ENCODE results near the gene KIAA0232. TPM values are rescaled to one million over a fixed set of nuclear protein-coding genes. Genes with fewer than 3 reads are reported as not detected.

KIAA0232 gene
- polyA plus RNA-seq, 4 donors: 6.7 to 21.5 (median 8.6) TPM

DNA sequence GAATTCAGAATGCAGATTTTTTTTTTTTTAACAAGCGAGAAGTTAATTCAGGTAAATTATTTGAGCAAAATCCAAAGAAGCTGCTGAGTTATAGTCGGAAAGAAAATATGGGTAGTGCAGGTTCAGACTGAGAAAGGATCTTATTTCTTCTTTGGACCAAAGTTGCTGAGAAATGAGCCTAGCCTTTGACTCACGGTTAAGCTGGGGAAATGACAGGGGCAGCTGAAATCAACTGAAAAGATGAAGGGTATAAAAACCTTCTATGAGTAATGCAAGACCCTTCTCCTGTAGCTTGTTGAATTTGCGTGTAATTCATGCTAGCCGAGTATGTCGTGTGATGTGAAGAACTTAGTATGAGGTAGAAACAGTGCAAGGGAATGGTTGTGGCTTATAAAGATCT is 63.0 kb downstream of the KIAA0232 start:
- Histone ChIP-seq H3K4me1 (ENCODE audit: control insufficient read depth in 3 of 3, insufficient read depth in 2 of 3, low read depth in 1 of 3, low read length in 2 of 3) (no peaks in the 10 kb centered on the region), H3K9me3 (ENCODE audit: control insufficient read depth in 2 of 2, insufficient read depth in 1 of 2, low read depth in 1 of 2, low read length in 1 of 2) (no peaks in the 10 kb centered on the region), H3K36me3 (ENCODE audit: control insufficient read depth in 3 of 3, insufficient read depth in 2 of 3, low read depth in 1 of 3, low read length in 3 of 3) (peaks cover 4 to 37% (median 16%) of the 10 kb centered on the region in 3 donors), H3K27me3 (ENCODE audit: control insufficient read depth in 3 of 3, insufficient read depth in 3 of 3, low read length in 3 of 3) (no peaks in the 10 kb centered on the region), H3K27ac (ENCODE audit: low read depth in 1 of 3, low read length in 2 of 3) (no peak overlapping the region), H3K4me3 (ENCODE audit: low read depth in 1 of 3, low read length in 3 of 3) (no peak overlapping the region)
- 96 to 98% (median 97%) methylated on average over 6 of the region's 6 CpGs for WGBS, 3 donors
- DNase-seq (no peak), FAIRE-seq (no peak)

DNA sequence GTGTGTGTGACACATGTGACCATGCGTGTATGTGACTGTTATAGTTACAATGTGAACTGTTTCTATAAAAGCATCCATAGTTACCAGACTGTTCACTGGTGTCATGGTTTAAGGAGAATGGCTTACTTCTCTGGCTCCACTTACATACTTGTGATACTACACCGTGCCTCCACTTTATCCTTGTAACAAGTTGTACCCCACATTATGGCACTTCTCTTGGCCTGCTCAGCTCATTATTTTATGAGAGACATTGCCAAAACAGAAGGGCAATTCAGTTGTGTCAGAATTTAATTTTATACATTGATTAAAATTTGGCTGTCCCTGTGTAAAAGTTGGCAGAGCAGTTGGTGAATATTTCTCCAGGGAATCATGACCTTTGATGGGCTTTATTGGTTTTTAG is 64.7 kb downstream of the KIAA0232 start:
- FAIRE-seq (no peak), DNase-seq (no peak)
- WGBS, 3 donors: 46 to 49% (median 49%) methylated on average over 2 of the region's 2 CpGs
- H3K4me1 ChIP-seq (ENCODE audit: control insufficient read depth in 3 of 3, insufficient read depth in 2 of 3, low read depth in 1 of 3, low read length in 2 of 3): no peaks in the 10 kb centered on the region
- no peak overlapping the region for H3K4me3 ChIP-seq (ENCODE audit: low read depth in 1 of 3, low read length in 3 of 3)
- H3K27ac ChIP-seq (ENCODE audit: low read depth in 1 of 3, low read length in 2 of 3): no peak overlapping the region
- peaks cover 4 to 41% (median 18%) of the 10 kb centered on the region in 3 donors for H3K36me3 ChIP-seq (ENCODE audit: control insufficient read depth in 3 of 3, insufficient read depth in 2 of 3, low read depth in 1 of 3, low read length in 3 of 3)
- peaks cover 0 to 3% of the 10 kb centered on the region in 2 donors for H3K9me3 ChIP-seq (ENCODE audit: control insufficient read depth in 2 of 2, insufficient read depth in 1 of 2, low read depth in 1 of 2, low read length in 1 of 2)
- no peaks in the 10 kb centered on the region for H3K27me3 ChIP-seq (ENCODE audit: control insufficient read depth in 3 of 3, insufficient read depth in 3 of 3, low read length in 3 of 3)

DNA sequence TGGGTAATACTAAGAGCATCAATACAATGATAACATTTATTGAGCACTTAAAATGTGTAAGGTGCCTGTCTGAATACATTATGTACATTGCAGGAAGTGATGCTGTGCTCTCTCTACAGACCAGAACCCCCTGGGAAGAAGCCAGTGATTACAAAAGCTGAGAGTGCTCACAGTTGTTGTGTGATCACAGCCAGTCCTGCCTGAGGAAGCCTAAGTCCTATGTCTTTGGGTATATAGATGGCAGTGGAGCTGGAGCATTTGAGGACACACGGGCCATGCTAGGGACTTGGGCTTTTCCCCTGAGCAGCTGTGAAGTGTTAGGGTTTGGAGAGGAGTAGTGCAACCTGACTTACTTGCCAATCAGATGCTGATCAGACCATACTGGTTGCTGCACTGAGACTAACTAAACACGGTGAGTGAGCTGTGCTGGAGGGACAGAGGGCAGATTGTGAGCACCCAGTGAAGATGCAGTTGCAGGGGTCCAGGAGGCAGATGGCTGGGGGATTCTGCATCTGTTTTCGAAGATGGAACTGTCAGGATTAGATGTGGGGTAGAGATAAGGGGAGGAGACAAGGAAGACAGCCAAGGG is 66.3 kb downstream of the KIAA0232 start:
- no peak for FAIRE-seq
- 93 to 97% (median 95%) methylated on average over 3 of the region's 3 CpGs for WGBS, 3 donors
- peaks cover 0 to 10% of the 10 kb centered on the region in 2 donors for H3K9me3 ChIP-seq (ENCODE audit: control insufficient read depth in 2 of 2, insufficient read depth in 1 of 2, low read depth in 1 of 2, low read length in 1 of 2)
- H3K36me3 ChIP-seq (ENCODE audit: control insufficient read depth in 3 of 3, insufficient read depth in 2 of 3, low read depth in 1 of 3, low read length in 3 of 3): peaks cover 4 to 37% (median 18%) of the 10 kb centered on the region in 3 donors
- H3K27ac ChIP-seq (ENCODE audit: low read depth in 1 of 3, low read length in 2 of 3): no peak overlapping the region
- DNase-seq: no peak
- H3K4me1 ChIP-seq (ENCODE audit: control insufficient read depth in 3 of 3, insufficient read depth in 2 of 3, low read depth in 1 of 3, low read length in 2 of 3): no peaks in the 10 kb centered on the region
- no peaks in the 10 kb centered on the region for H3K27me3 ChIP-seq (ENCODE audit: control insufficient read depth in 3 of 3, insufficient read depth in 3 of 3, low read length in 3 of 3)
- H3K4me3 ChIP-seq (ENCODE audit: low read depth in 1 of 3, low read length in 3 of 3): no peak overlapping the region

DNA sequence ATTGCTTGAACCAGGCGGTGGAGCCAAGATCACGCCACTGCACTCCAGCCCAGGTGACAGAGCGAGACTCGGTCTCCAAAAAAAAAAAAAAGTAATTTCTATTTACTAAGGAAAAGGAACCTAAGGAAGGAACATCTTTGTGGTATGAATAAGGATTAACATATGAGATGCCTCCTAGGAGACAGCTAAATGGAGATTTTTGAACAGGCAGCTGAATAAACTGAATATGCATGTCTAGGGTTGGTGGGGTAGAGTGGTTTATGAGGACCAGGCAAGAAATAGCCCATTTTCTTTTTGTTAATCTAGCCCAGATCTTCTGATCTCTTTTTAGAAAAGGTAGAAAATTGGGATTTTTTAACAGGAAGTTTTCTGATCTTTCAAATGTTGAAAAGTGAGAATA is 67.2 kb downstream of the KIAA0232 start:
- FAIRE-seq (no peak), DNase-seq (no peak)
- H3K36me3 ChIP-seq (ENCODE audit: control insufficient read depth in 3 of 3, insufficient read depth in 2 of 3, low read depth in 1 of 3, low read length in 3 of 3): peaks cover 4 to 35% (median 18%) of the 10 kb centered on the region in 3 donors
- H3K4me1 ChIP-seq (ENCODE audit: control insufficient read depth in 3 of 3, insufficient read depth in 2 of 3, low read depth in 1 of 3, low read length in 2 of 3): no peaks in the 10 kb centered on the region
- H3K27ac ChIP-seq (ENCODE audit: low read depth in 1 of 3, low read length in 2 of 3): no peak overlapping the region
- peaks cover 0 to 10% of the 10 kb centered on the region in 2 donors for H3K9me3 ChIP-seq (ENCODE audit: control insufficient read depth in 2 of 2, insufficient read depth in 1 of 2, low read depth in 1 of 2, low read length in 1 of 2)
- H3K27me3 ChIP-seq (ENCODE audit: control insufficient read depth in 3 of 3, insufficient read depth in 3 of 3, low read length in 3 of 3): no peaks in the 10 kb centered on the region
- 97 to 100% (median 100%) methylated on average over 4 of the region's 4 CpGs for WGBS, 3 donors
- no peak overlapping the region for H3K4me3 ChIP-seq (ENCODE audit: low read depth in 1 of 3, low read length in 3 of 3)

DNA sequence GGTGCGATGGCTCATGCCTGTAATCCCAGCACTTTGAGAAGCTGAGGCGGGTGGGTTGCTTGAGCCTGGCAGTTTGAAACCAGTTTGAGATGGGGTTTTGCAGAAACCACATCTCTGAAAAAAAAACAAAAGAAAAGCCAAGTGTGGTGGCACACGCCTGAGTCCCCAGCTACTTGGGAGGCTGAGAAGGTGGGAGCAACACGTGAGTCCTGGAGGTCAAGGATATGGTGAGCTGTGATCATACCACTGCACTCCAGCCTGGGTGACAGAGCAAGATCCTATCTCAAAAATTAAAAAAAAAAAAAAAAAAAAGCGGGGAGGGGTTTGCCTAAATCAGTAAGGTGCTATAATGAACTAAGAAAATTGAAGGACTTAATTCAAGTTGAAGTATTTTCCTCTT is 68.9 kb downstream of the KIAA0232 start:
- Histone ChIP-seq H3K27ac (ENCODE audit: low read depth in 1 of 3, low read length in 2 of 3) (no peak overlapping the region), H3K36me3 (ENCODE audit: control insufficient read depth in 3 of 3, insufficient read depth in 2 of 3, low read depth in 1 of 3, low read length in 3 of 3) (peaks cover 4 to 26% (median 12%) of the 10 kb centered on the region in 3 donors), H3K9me3 (ENCODE audit: control insufficient read depth in 2 of 2, insufficient read depth in 1 of 2, low read depth in 1 of 2, low read length in 1 of 2) (peaks cover 0 to 10% of the 10 kb centered on the region in 2 donors), H3K4me1 (ENCODE audit: control insufficient read depth in 3 of 3, insufficient read depth in 2 of 3, low read depth in 1 of 3, low read length in 2 of 3) (no peaks in the 10 kb centered on the region), H3K4me3 (ENCODE audit: low read depth in 1 of 3, low read length in 3 of 3) (no peak overlapping the region), H3K27me3 (ENCODE audit: control insufficient read depth in 3 of 3, insufficient read depth in 3 of 3, low read length in 3 of 3) (no peaks in the 10 kb centered on the region)
- DNase-seq (no peak), FAIRE-seq (no peak)
- 96 to 97% (median 97%) methylated on average over 4 to 5 of the region's 5 CpGs for WGBS, 3 donors

DNA sequence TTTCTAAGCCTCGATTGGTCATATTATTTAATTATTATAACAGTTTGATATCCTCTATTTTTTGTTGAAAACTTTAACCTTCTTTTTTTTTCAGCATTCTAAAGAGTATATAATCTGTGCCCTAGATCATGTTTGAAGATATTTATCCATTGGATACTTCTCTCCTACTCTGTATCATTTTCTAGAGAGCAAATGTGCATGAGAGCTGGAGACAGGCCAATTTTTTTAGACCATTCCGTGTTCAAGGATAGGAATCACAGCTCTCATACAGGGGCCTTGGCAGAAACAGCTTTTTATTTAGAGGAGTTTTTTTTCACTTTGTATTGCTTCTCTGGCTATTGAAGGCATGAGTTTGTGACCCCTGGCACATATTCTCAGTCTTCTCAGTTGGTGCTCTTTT is 69.4 kb downstream of the KIAA0232 start:
- FAIRE-seq (no peak), DNase-seq (no peak)
- Histone ChIP-seq H3K4me3 (ENCODE audit: low read depth in 1 of 3, low read length in 3 of 3) (no peak overlapping the region), H3K27ac (ENCODE audit: low read depth in 1 of 3, low read length in 2 of 3) (no peak overlapping the region), H3K36me3 (ENCODE audit: control insufficient read depth in 3 of 3, insufficient read depth in 2 of 3, low read depth in 1 of 3, low read length in 3 of 3) (peaks cover 4 to 25% (median 12%) of the 10 kb centered on the region in 3 donors), H3K27me3 (ENCODE audit: control insufficient read depth in 3 of 3, insufficient read depth in 3 of 3, low read length in 3 of 3) (no peaks in the 10 kb centered on the region), H3K9me3 (ENCODE audit: control insufficient read depth in 2 of 2, insufficient read depth in 1 of 2, low read depth in 1 of 2, low read length in 1 of 2) (peaks cover 0 to 10% of the 10 kb centered on the region in 2 donors), H3K4me1 (ENCODE audit: control insufficient read depth in 3 of 3, insufficient read depth in 2 of 3, low read depth in 1 of 3, low read length in 2 of 3) (no peaks in the 10 kb centered on the region)
- whole genome bisulfite sequencing, 3 donors: 86 to 98% (median 91%) methylated on average over 2 of the region's 2 CpGs

DNA sequence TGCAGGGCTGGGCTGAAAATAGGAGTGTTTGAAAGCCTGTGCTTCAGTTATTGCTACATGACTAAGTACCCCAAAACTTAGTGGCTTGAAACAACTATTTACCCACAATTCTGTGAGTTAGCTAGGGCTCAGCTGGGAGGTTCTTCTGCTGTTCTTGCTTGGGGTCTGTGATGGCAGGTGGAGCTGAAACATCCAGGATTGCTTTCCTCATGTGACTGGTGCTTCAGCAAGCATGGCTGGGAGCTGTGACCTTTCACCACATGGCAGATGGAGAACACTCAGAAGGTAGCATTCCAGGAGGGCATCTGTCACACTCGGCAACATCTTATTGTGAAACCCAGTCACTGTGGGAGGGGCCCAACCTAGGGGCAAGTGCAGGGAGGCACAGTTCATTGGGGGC is 70.1 kb downstream of the KIAA0232 start:
- FAIRE-seq (no peak), DNase-seq (no peak)
- no peaks in the 10 kb centered on the region for H3K27me3 ChIP-seq (ENCODE audit: control insufficient read depth in 3 of 3, insufficient read depth in 3 of 3, low read length in 3 of 3)
- H3K9me3 ChIP-seq (ENCODE audit: control insufficient read depth in 2 of 2, insufficient read depth in 1 of 2, low read depth in 1 of 2, low read length in 1 of 2): peaks cover 0 to 10% of the 10 kb centered on the region in 2 donors
- H3K4me1 ChIP-seq (ENCODE audit: control insufficient read depth in 3 of 3, insufficient read depth in 2 of 3, low read depth in 1 of 3, low read length in 2 of 3): no peaks in the 10 kb centered on the region
- H3K27ac ChIP-seq (ENCODE audit: low read depth in 1 of 3, low read length in 2 of 3): no peak overlapping the region
- WGBS, 3 donors: 0 to 83% (median 5%) methylated on average over 1 of the region's 1 CpG
- peaks cover 7 to 25% (median 12%) of the 10 kb centered on the region in 3 donors for H3K36me3 ChIP-seq (ENCODE audit: control insufficient read depth in 3 of 3, insufficient read depth in 2 of 3, low read depth in 1 of 3, low read length in 3 of 3)
- H3K4me3 ChIP-seq (ENCODE audit: low read depth in 1 of 3, low read length in 3 of 3): no peak overlapping the region

DNA sequence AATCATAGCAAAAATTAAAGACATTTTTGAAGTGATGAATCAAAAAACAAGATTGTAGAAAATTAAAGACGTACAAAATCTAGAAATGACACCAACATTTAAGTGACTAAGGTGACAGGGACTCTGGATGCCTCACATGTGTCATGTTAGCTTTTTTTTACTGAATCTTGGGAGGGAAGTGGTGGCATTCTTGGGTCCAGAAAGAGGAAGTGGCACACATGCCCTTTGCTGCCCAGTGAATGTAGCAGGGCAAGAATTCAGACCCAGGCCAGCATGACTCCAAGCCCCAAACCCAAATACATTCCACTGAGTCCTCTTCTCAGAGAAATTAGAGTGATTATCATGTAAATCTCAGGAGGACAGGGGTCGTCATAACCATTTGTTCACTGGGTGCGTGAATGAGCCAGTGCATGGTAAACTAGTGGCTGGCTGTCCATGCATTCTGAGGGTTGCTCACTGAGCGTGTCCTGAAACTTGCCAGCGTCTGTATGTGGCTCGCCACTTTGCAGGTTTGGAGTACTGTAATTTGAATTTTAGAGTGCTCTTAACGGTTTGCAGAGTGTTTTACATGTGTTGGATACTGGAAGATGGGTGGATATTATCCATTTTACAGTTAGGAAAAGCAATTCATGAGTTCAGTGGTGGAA is 71.7 kb downstream of the KIAA0232 start:
- H3K4me3 ChIP-seq (ENCODE audit: low read depth in 1 of 3, low read length in 3 of 3): no peak overlapping the region
- FAIRE-seq: no peak
- no peak for DNase-seq
- 86 to 88% (median 88%) methylated on average over 7 of the region's 7 CpGs for WGBS, 3 donors
- H3K4me1 ChIP-seq (ENCODE audit: control insufficient read depth in 3 of 3, insufficient read depth in 2 of 3, low read depth in 1 of 3, low read length in 2 of 3): no peaks in the 10 kb centered on the region
- peaks cover 3 to 21% (median 10%) of the 10 kb centered on the region in 3 donors for H3K36me3 ChIP-seq (ENCODE audit: control insufficient read depth in 3 of 3, insufficient read depth in 2 of 3, low read depth in 1 of 3, low read length in 3 of 3)
- H3K27me3 ChIP-seq (ENCODE audit: control insufficient read depth in 3 of 3, insufficient read depth in 3 of 3, low read length in 3 of 3): no peaks in the 10 kb centered on the region
- H3K9me3 ChIP-seq (ENCODE audit: control insufficient read depth in 2 of 2, insufficient read depth in 1 of 2, low read depth in 1 of 2, low read length in 1 of 2): peaks cover 0 to 10% of the 10 kb centered on the region in 2 donors
- no peak overlapping the region for H3K27ac ChIP-seq (ENCODE audit: low read depth in 1 of 3, low read length in 2 of 3)

Measured in small intestine (tissue), 7 donors.